Thyroid gland (tissue), 4 donors: ENCODE data around the gene FAM221B. TPM values are rescaled to one million over a fixed set of nuclear protein-coding genes. Genes with fewer than 3 reads are reported as not detected.
A peak's percentile ranks its signal among the peaks of the same experiment; 100 is the strongest.

Experiments used
- DNase-seq, 2 donors: peaks; one replicate each; pipeline ENCODE4 v3.0.0-alpha.2; 2019
- H3K27ac ChIP-seq, 3 donors: fragments of 200-600 bp; sonication (generic); 1 replicate in 2 of 3; 2 replicates in 1 of 3; pipeline ENCODE4 v1.5.1; 2016 to 2019; ENCODE audit warnings: mild to moderate bottlenecking in 1 of 3, moderate library complexity in 1 of 3
- H3K27me3 ChIP-seq: fragments of 200-600 bp; sonication (generic); one replicate; pipeline ENCODE4 v1.5.1; 2019
- H3K36me3 ChIP-seq, 2 donors: fragments of 200-600 bp; sonication (generic); one replicate each; pipeline ENCODE4 v1.5.1; 2016 to 2019
- H3K4me1 ChIP-seq, 2 donors: fragments of 200-600 bp; sonication (generic); one replicate each; pipeline ENCODE4 v1.5.1; 2017 to 2019
- H3K4me3 ChIP-seq, 3 donors: fragments of 200-600 bp; sonication (generic); replicated peaks in 1 of 3; 1 replicate in 2 of 3; 2 replicates in 1 of 3; pipeline ENCODE4 v1.5.1; 2016; ENCODE audit warnings: mild to moderate bottlenecking in 1 of 3
- H3K9me3 ChIP-seq: fragments of 200-600 bp; sonication (generic); one replicate; pipeline ENCODE4 v1.5.1; 2017
- POLR2A ChIP-seq, 2 donors: fragments of 450-650 bp; IDR thresholded peaks; one replicate each; pipeline ENCODE4 v1.6.1; 2017; ENCODE audit warnings: antibody characterized with exemption in 2 of 2, mild to moderate bottlenecking in 2 of 2, moderate library complexity in 1 of 2
- WGBS, 2 donors: methylation state at CpG; one replicate each; pipeline ENCODE4 v1.1.5; 2017; 5-methylcytosine and 5-hydroxymethylcytosine counted together
- intact Hi-C: fragments of 100-400 bp; cut with DNase I; formaldehyde crosslinking; loops from one replicate; pipeline ENCODE4 v1.15.1; 2023
- total RNA-seq, 4 donors: library from RNA; depleted of rRNA; stranded (reverse); fragments of >200 nt; gene quantifications; one replicate each; pipeline ENCODE4 v1.2.3, GENCODE V29; 2016
- TF ChIP-seq, protein P1 (sequence below), 6 experiments: fragments of 200-600 bp in 3 of 6; fragments of 450-650 bp in 3 of 6; sonication (generic) in 3 of 6; IDR thresholded peaks; one replicate each; pipeline ENCODE4 v1.5.1; 2016 to 2019; ENCODE audit warnings: antibody characterized with exemption in 6 of 6, mild to moderate bottlenecking in 2 of 6, inconsistent platforms in 1 of 6, moderate library complexity in 1 of 6

FAM221B gene
- total RNA-seq, 4 donors from 2014 or later, result not detected

DNA sequence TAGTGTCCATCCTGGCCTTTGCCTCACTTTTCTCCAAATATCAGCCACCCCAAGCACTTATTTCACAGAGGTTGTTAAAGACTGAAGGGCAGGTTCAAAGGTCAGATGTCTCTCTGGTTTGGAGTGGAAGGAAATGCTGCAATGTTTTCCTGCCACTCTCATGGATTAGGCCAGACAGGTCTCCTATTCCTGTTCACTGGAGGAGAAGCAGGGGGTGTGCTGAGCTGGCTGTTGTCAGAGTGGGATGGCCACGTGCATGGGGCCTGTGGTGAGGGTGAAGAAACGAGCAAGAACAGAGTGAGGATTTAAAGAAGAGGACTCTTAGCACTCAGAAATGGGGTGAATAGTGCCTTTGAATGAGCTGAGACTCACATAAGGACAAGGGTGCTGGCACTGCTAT lies 7.2 kb upstream of the FAM221B start:
- TF ChIP-seq, protein P1, sequence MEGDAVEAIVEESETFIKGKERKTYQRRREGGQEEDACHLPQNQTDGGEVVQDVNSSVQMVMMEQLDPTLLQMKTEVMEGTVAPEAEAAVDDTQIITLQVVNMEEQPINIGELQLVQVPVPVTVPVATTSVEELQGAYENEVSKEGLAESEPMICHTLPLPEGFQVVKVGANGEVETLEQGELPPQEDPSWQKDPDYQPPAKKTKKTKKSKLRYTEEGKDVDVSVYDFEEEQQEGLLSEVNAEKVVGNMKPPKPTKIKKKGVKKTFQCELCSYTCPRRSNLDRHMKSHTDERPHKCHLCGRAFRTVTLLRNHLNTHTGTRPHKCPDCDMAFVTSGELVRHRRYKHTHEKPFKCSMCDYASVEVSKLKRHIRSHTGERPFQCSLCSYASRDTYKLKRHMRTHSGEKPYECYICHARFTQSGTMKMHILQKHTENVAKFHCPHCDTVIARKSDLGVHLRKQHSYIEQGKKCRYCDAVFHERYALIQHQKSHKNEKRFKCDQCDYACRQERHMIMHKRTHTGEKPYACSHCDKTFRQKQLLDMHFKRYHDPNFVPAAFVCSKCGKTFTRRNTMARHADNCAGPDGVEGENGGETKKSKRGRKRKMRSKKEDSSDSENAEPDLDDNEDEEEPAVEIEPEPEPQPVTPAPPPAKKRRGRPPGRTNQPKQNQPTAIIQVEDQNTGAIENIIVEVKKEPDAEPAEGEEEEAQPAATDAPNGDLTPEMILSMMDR (IDR thresholded peaks at IDR 0.05), result no peak
- TF ChIP-seq POLR2A (IDR thresholded peaks at IDR 0.05), result no peak
- WGBS, 2 donors, result 79 to 87% methylated on average over 2 of the region's 2 CpGs
- Histone ChIP-seq H3K36me3 (no peaks in the 10 kb centered on the region), H3K4me3 (no peak overlapping the region), H3K4me1 (peaks cover 19 to 33% of the 10 kb centered on the region in 2 donors), H3K27ac (peak overlapping the region in 1 of 3 donors; percentile 80), H3K27me3 (no peaks in the 10 kb centered on the region), H3K9me3 (no peaks in the 10 kb centered on the region)
- intact Hi-C loops, result no loop called here
- no peak for DNase-seq

DNA sequence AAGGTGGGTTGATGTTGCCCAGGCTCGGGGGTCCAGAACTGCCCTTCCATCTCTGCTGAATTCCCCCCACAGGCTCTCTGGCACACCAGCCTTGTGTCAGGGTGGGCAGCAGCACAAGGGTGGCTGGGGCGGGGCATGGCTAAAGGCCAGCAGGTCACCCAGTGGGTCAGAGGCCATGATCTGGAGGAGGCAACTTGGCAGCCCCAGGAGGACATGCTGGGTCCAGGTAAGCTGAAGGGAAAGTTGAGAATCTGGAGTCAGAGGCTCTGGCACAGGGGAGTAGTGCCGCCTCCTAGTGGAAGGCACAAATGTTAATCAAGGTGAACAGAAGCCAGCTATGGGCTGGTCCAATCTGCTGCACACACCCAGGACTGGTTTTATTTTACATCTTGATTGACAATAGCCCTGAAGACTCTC lies 6.7 kb upstream of the FAM221B start:
- Histone ChIP-seq H3K4me1 (peaks cover 24 to 38% of the 10 kb centered on the region in 2 donors), H3K9me3 (no peaks in the 10 kb centered on the region), H3K27me3 (no peaks in the 10 kb centered on the region), H3K4me3 (no peak overlapping the region), H3K27ac (peak overlapping the region in 1 of 3 donors; percentile 80), H3K36me3 (no peaks in the 10 kb centered on the region)
- TF ChIP-seq, protein P1 (IDR thresholded peaks at IDR 0.05), result no peak
- TF ChIP-seq POLR2A (IDR thresholded peaks at IDR 0.05), result no peak
- peak in 1 of 2 donors; percentile 5 for DNase-seq
- intact Hi-C loops, result no loop called here
- WGBS, 2 donors, result 91 to 100% methylated on average over 2 to 3 of the region's 3 CpGs

DNA sequence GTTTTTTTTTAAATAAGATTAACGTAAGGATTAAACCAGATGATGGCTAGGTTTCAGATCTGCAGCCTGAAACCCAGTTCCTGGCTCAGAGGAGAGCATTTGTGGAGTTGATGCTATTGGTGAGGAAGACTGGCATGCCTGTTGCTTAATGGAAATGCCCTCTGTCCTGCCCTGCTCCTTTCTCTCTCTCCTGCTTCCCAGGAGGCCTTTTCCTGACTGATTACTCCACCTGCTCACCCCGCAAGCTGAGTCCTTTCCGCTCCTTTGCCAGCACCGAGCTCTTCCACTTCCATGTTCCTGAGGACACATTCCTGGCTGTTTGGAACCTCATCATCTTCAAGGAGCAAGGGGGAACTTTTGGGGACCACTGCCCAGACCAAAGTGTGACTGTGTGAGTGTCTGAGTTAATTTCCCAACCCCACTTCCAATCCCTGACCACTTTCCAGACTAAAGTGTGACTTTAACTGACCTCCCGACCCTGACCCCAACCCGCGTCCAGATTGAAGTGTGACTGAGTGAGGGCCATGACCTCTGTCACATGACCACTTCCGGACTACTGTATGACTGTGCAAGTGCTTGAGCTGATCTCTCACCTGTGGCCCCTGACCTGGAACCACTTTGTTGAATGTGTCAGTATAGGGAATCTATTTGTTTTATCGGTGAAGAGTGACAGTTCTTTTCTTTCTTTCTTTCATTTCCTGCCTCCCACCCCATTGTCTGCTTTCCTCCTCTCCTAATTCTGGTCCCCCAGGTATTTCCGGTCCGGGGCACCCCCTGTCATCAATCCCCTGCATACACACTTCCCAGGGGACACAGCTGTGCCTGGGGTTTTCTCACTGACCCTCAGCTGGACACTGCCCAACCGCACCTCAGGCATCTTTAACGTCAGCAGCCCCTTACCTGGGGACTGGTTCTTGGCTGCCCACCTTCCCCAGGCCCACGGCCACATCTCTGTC lies 6.0 kb upstream of the FAM221B start:
- Histone ChIP-seq H3K27ac (peak overlapping the region; percentile 76 to 81 (median 80)), H3K4me3 (no peak overlapping the region), H3K36me3 (no peaks in the 10 kb centered on the region), H3K27me3 (no peaks in the 10 kb centered on the region), H3K4me1 (peaks cover 31 to 45% of the 10 kb centered on the region in 2 donors), H3K9me3 (no peaks in the 10 kb centered on the region)
- intact Hi-C loops, result no loop called here
- peak in 1 of 2 donors; percentile 7 for DNase-seq
- 73% methylated on average over 14 of the region's 14 CpGs for WGBS, 2 donors
- TF ChIP-seq, protein P1 (IDR thresholded peaks at IDR 0.05), result no peak
- TF ChIP-seq POLR2A (IDR thresholded peaks at IDR 0.05), result no peak

DNA sequence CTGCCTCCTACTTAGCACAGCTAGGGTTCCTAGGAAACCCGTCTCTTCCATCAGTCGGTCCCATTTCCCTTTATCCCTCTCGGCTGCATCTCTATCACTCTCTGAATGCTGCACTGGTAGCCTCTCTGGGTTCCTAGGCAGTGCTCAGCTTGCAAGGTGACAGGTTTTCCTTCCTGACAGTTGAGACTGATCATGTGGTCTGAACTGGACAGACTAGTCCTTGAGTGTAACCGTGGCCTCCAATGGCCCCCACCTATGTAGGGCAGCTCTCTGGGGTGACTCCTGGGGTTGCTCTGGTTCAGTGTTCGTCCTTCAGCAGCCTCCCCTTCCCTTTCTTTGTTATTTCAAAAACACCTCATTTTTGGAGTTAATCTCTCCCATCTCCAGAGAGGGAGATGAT lies 4.3 kb upstream of the FAM221B start:
- H3K4me1 ChIP-seq, result peaks cover 37 to 45% of the 10 kb centered on the region in 2 donors
- no peaks in the 10 kb centered on the region for H3K9me3 ChIP-seq
- 56 to 59% methylated on average over 5 of the region's 5 CpGs for WGBS, 2 donors
- DNase-seq, result peak; percentile 59 to 66
- no peaks in the 10 kb centered on the region for H3K27me3 ChIP-seq
- peak overlapping the region; percentile 76 to 81 (median 80) for H3K27ac ChIP-seq
- TF ChIP-seq, protein P1 (IDR thresholded peaks at IDR 0.05), result no peak
- TF ChIP-seq POLR2A (IDR thresholded peaks at IDR 0.05), result no peak
- no peak overlapping the region for H3K4me3 ChIP-seq
- no peaks in the 10 kb centered on the region for H3K36me3 ChIP-seq
- intact Hi-C loops, result no loop called here

DNA sequence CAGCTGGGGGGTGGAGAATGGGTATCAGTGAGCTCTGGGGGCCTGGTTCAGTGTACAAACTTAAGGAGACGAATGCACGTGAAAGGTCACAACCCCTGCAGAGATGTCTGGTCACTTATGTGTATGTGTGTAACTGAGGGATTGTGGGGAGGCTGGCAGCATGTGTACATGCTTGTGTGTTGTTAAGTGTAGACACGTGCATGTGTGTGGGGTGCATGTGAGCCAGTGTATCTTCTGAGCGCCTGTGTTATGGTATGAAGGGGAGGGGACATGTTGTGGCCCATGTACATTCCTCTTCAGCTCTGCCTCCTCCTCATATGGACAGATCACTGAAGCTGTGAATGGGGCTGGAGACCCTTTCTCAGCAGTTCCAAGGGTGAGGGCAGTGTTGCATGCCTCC lies 2.5 kb upstream of the FAM221B start:
- intact Hi-C loops, result no loop called here
- Histone ChIP-seq H3K27me3 (no peaks in the 10 kb centered on the region), H3K36me3 (no peaks in the 10 kb centered on the region), H3K4me1 (peaks cover 37 to 45% of the 10 kb centered on the region in 2 donors), H3K9me3 (no peaks in the 10 kb centered on the region), H3K27ac (peak overlapping the region in 1 of 3 donors; percentile 28), H3K4me3 (no peak overlapping the region)
- 82 to 99% methylated on average over 4 of the region's 4 CpGs for WGBS, 2 donors
- no peak for DNase-seq
- TF ChIP-seq, protein P1 (IDR thresholded peaks at IDR 0.05), result no peak
- no peak for TF ChIP-seq POLR2A (IDR thresholded peaks at IDR 0.05)
